IMR-90 (cell line): ENCODE results near the gene TMEM190. TPM values are rescaled to one million over a fixed set of nuclear protein-coding genes. Genes with fewer than 3 reads are reported as not detected.

Source experiments
- ATAC-seq: fragments of 200-7000 bp; cut with Tn5 transposase; 2 replicates; pipeline ENCODE4 v1.9.1; 2020; ENCODE audit warnings: low read depth, mild to moderate bottlenecking, moderate library complexity
- BruUV-seq: library from RNA; stranded (reverse); fragments of 400-500 nt; replicated peaks from 2 replicates; lab custom pipeline; 2021; lab: Mats Ljungman, UMichigan
- CTCF ChIA-PET: fragments of 300-600 bp; formaldehyde crosslinking; extraction: SDS; loops from one replicate; lab custom pipeline; 2021; ENCODE audit warnings: antibody characterized with exemption; lab: Yijun Ruan, JAX
- POLR2A ChIA-PET: fragments of 300-600 bp; sonication (Branson Sonifier 250); formaldehyde crosslinking; loops from one replicate; lab custom pipeline; 2022; ENCODE audit warnings: antibody characterized with exemption; ENCODE audit not compliant: unreplicated experiment; lab: Charles Lee
- DNase-seq: peaks from one replicate; pipeline ENCODE4 v3.0.0; 2013
- H2AFZ ChIP-seq: replicated peaks from 2 replicates; pipeline ENCODE3; 2013; ENCODE audit warnings: low read length, mild to moderate bottlenecking; ENCODE audit not compliant: poor library complexity
- H2AK5ac ChIP-seq: 2 replicates; pipeline ENCODE4 v1.6.1; 2013; ENCODE audit warnings: low read depth, low read length, inconsistent platforms
- H2AK9ac ChIP-seq: replicated peaks from 2 replicates; pipeline ENCODE3; 2013; ENCODE audit warnings: mild to moderate bottlenecking, low read depth, low read length, moderate library complexity; ENCODE audit not compliant: poor library complexity
- H2BK120ac ChIP-seq: 2 replicates; pipeline ENCODE4 v1.6.1; 2013; ENCODE audit warnings: low read depth, low read length, inconsistent platforms
- H2BK15ac ChIP-seq: 3 replicates; pipeline ENCODE4 v1.6.1; 2013; ENCODE audit warnings: low read depth, low read length, inconsistent platforms
- H2BK20ac ChIP-seq: 2 replicates; pipeline ENCODE4 v1.6.1; 2013; ENCODE audit warnings: low read depth, mild to moderate bottlenecking, inconsistent platforms, low read length, moderate library complexity
- H2BK5ac ChIP-seq: 2 replicates; pipeline ENCODE4 v1.6.1; 2013; ENCODE audit warnings: mild to moderate bottlenecking, low read depth, low read length, inconsistent platforms; ENCODE audit not compliant: poor library complexity, severe bottlenecking
- H3K14ac ChIP-seq: replicated peaks from 2 replicates; pipeline ENCODE4 v1.6.1; 2013; ENCODE audit warnings: low read depth, low read length, inconsistent platforms
- H3K18ac ChIP-seq: 2 replicates; pipeline ENCODE4 v1.6.1; 2013; ENCODE audit warnings: low read depth, low read length, control low read depth
- H3K23ac ChIP-seq: 2 replicates; pipeline ENCODE4 v1.6.1; 2013; ENCODE audit warnings: low read depth, low read length, inconsistent platforms
- H3K27ac ChIP-seq: 2 replicates; pipeline ENCODE4 v1.5.1; 2013; ENCODE audit warnings: mild to moderate bottlenecking, control low read depth, low read length; ENCODE audit not compliant: insufficient read depth
- H3K27me3 ChIP-seq: 2 replicates; pipeline ENCODE4 v1.6.1; 2013; ENCODE audit warnings: low read length; ENCODE audit not compliant: control insufficient read depth, insufficient read depth
- H3K36me3 ChIP-seq: 2 replicates; pipeline ENCODE4 v1.6.1; 2013; ENCODE audit warnings: low read length, mixed read lengths; ENCODE audit not compliant: control insufficient read depth, insufficient read depth
- H3K4ac ChIP-seq: 2 replicates; pipeline ENCODE4 v1.6.1; 2013; ENCODE audit warnings: low read depth, low read length, inconsistent platforms
- H3K4me1 ChIP-seq: 2 replicates; pipeline ENCODE4 v1.6.1; 2013; ENCODE audit warnings: low read length, mixed read lengths; ENCODE audit not compliant: control insufficient read depth, insufficient read depth
- H3K4me2 ChIP-seq: 2 replicates; pipeline ENCODE4 v1.6.1; 2013; ENCODE audit warnings: low read depth, mild to moderate bottlenecking, control low read depth, low read length, moderate library complexity
- H3K4me3 ChIP-seq: 2 replicates; pipeline ENCODE4 v1.5.1; 2013; ENCODE audit warnings: low read depth, mild to moderate bottlenecking, control low read depth, low read length, moderate library complexity; ENCODE audit not compliant: insufficient read depth
- H3K56ac ChIP-seq: 2 replicates; pipeline ENCODE4 v1.6.1; 2013; ENCODE audit warnings: low read length, inconsistent platforms; ENCODE audit not compliant: insufficient read depth; ENCODE audit errors: extremely low read depth
- H3K79me1 ChIP-seq, 2 experiments: 2 replicates each; pipeline ENCODE4 v1.6.1; 2013; ENCODE audit warnings: low read length in 2 of 2, inconsistent platforms in 1 of 2, low read depth in 1 of 2
- H3K9ac ChIP-seq: 2 replicates; pipeline ENCODE4 v1.6.1; 2013; ENCODE audit warnings: low read depth, low read length, control low read depth
- H3K9me1 ChIP-seq: 2 replicates; pipeline ENCODE4 v1.6.1; 2013; ENCODE audit warnings: low read length, inconsistent platforms; ENCODE audit not compliant: insufficient read depth
- H3K9me3 ChIP-seq: 2 replicates; pipeline ENCODE4 v1.6.1; 2013; ENCODE audit warnings: low read length; ENCODE audit not compliant: control insufficient read depth, insufficient read depth
- H4K20me1 ChIP-seq: 2 replicates; pipeline ENCODE4 v1.6.1; 2013; ENCODE audit warnings: low read length, inconsistent platforms; ENCODE audit not compliant: insufficient read depth
- H4K5ac ChIP-seq: 2 replicates; pipeline ENCODE4 v1.6.1; 2013; ENCODE audit warnings: mild to moderate bottlenecking, low read depth, low read length, control low read depth
- H4K8ac ChIP-seq, 2 experiments: 2 replicates each; pipeline ENCODE4 v1.6.1; 2013; ENCODE audit warnings: low read depth in 2 of 2, low read length in 2 of 2, control low read depth in 1 of 2, inconsistent platforms in 1 of 2
- H4K91ac ChIP-seq: 2 replicates; pipeline ENCODE4 v1.6.1; 2013; ENCODE audit warnings: low read depth, low read length, inconsistent platforms; ENCODE audit not compliant: insufficient read depth
- CEBPB ChIP-seq: IDR thresholded peaks from 2 replicates; pipeline ENCODE4 v1.6.1; 2012; ENCODE audit warnings: low read depth, low read length, improper control_type of control experiment
- CHD1 ChIP-seq: IDR thresholded peaks from 2 replicates; pipeline ENCODE4 v1.6.1; 2012; ENCODE audit warnings: low read depth, low read length, improper control_type of control experiment
- FOS ChIP-seq: fragments of 150-350 bp; IDR thresholded peaks from 2 replicates; pipeline ENCODE4 v1.6.1; 2016; ENCODE audit warnings: low read depth, low read length
- MAFK ChIP-seq: IDR thresholded peaks from 2 replicates; pipeline ENCODE4 v1.6.1; 2012; ENCODE audit warnings: low read depth, low read length, improper control_type of control experiment
- MAZ ChIP-seq: IDR thresholded peaks from 2 replicates; pipeline ENCODE4 v1.6.1; 2012; ENCODE audit warnings: low read depth, mild to moderate bottlenecking, low read length, improper control_type of control experiment, moderate library complexity, borderline replicate concordance
- MXI1 ChIP-seq: IDR thresholded peaks from 2 replicates; pipeline ENCODE4 v1.6.1; 2012; ENCODE audit warnings: low read depth, mild to moderate bottlenecking, low read length, moderate library complexity, borderline replicate concordance
- NFE2L2 ChIP-seq: fragments of 150-350 bp; IDR thresholded peaks from 2 replicates; pipeline ENCODE4 v1.6.1; 2016; ENCODE audit warnings: low read depth, mild to moderate bottlenecking, low read length
- POLR2A ChIP-seq: IDR thresholded peaks from 2 replicates; pipeline ENCODE4 v1.6.1; 2012; ENCODE audit warnings: mild to moderate bottlenecking, low read depth, low read length
- RAD21 ChIP-seq: IDR thresholded peaks from 2 replicates; pipeline ENCODE4 v1.6.1; 2012; ENCODE audit warnings: low read length, improper control_type of control experiment
- RCOR1 ChIP-seq: IDR thresholded peaks from 2 replicates; pipeline ENCODE4 v1.6.1; 2012; ENCODE audit warnings: mild to moderate bottlenecking, low read length, improper control_type of control experiment; ENCODE audit not compliant: insufficient replicate concordance
- RFX5 ChIP-seq: IDR thresholded peaks from 2 replicates; pipeline ENCODE4 v1.8.0; 2012; ENCODE audit warnings: low read depth, mild to moderate bottlenecking, low read length, moderate library complexity
- SMC3 ChIP-seq: fragments of 150-350 bp; IDR thresholded peaks from 2 replicates; pipeline ENCODE4 v1.6.1; 2016; ENCODE audit warnings: low read depth, mild to moderate bottlenecking, antibody characterized with exemption, low read length, moderate library complexity
- USF2 ChIP-seq: fragments of 150-350 bp; IDR thresholded peaks from 2 replicates; pipeline ENCODE4 v1.6.1; 2017; ENCODE audit warnings: mild to moderate bottlenecking, antibody characterized with exemption, low read length, low read depth
- WGBS, 2 experiments: methylation state at CpG; one replicate each; pipeline versions ENCODE4 v1.1.5 to v1.1.7; 2013; ENCODE audit warnings: missing lambda C conversion rate in 2 of 2; ENCODE audit not compliant: insufficient read length in 1 of 2; ENCODE audit errors: extremely low coverage in 2 of 2; 5-methylcytosine and 5-hydroxymethylcytosine counted together
- dilution Hi-C: fragments of 300-500 bp; cut with HindIII; formaldehyde crosslinking; loops from one replicate; pipeline ENCODE4 v1.14.3; 2018; ENCODE audit warnings: low sequenced_read_pairs; ENCODE audit not compliant: unreplicated experiment
- in situ Hi-C: fragments of 300-500 bp; cut with MboI; formaldehyde crosslinking; loops from 3 replicates; pipeline ENCODE4 v1.14.3; 2019; ENCODE audit warnings: low sequenced_read_pairs, inconsistent platforms, mixed read lengths
- intact Hi-C: fragments of 100-400 bp; cut with micrococcal nuclease; formaldehyde crosslinking; loops from 2 replicates; pipeline ENCODE4 v1.10.0; 2022
- polyA plus RNA-seq, 3 experiments: library from polyadenylated mRNA; depleted of rRNA; stranded (reverse); fragments of >200 nt; gene quantifications; 2 replicates each; pipeline ENCODE4 v1.2.3, GENCODE V29; 2012; ENCODE audit warnings: low replicate concordance in 1 of 3
- total RNA-seq: library from RNA; depleted of rRNA; stranded (reverse); fragments of >200 nt; gene quantifications from 2 replicates; pipeline ENCODE4 v1.2.3, GENCODE V29; 2012
- TF ChIP-seq, protein P1 (sequence below): fragments of 150-350 bp; IDR thresholded peaks from 2 replicates; pipeline ENCODE4 v1.6.1; 2016; ENCODE audit warnings: low read depth, mild to moderate bottlenecking, low read length, moderate library complexity, borderline replicate concordance
- TF ChIP-seq, protein P2 (sequence below): conservative IDR thresholded peaks from 2 replicates; pipeline ENCODE4 v1.5.1; 2012; ENCODE audit warnings: mild to moderate bottlenecking, low read depth, low read length, improper control_type of control experiment

TMEM190 gene
- total and polyA plus RNA-seq, 2 of the 4 experiments (the other 2 are of a cell fraction) = 1.6 TPM; not detected in 1

DNA sequence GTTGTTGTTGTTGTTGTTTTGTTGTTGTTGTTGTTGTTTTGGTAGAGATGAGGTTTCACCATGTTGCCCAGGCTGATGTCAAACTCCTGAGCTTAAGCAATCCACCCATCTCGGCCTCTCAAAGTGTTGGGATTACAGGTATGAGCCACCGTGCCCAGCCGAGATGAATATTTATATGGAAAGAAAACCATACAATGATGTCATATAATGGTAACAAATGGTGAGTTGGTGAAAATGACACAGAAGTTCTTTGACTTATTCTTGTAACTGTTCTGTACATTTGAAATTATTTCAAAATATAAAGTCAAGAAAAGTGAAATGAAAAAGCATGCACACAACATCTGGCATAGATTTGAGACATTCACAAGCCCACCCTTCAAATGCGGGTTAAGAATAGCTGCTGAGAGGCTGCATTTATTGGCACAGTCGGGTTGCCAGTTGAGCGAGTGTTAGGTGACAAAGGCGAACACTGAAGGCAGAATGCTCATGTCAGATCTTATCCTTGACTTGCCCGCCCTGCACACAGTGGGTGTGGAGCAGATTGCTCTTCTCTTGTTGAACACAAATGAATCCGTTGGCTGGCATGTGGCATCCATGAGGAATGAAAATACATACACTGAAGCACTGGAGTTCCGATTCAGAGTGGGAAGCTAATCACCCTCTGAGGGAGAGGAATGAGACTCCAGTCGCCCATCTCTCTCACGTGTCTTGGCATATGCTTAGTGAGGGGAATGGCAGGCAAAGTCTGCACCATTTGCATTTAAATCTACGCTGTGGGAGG, 46.8 kb downstream of the TMEM190 start:
- in situ Hi-C loops = no loop called here
- 63% methylated on average over 5 of the region's 13 CpGs; no CpG with 5 or more reads in 1 of the 2 experiments for WGBS, 2 experiments
- TF ChIP-seq MXI1 (no peak), CEBPB (no peak), POLR2A (no peak), CHD1 (no peak), SMC3 (no peak), USF2 (no peak), MAFK (no peak), RAD21 (no peak), NFE2L2 (no peak), MAZ (no peak), RFX5 (no peak), FOS (no peak), RCOR1 (no peak)
- TF ChIP-seq, protein P1, sequence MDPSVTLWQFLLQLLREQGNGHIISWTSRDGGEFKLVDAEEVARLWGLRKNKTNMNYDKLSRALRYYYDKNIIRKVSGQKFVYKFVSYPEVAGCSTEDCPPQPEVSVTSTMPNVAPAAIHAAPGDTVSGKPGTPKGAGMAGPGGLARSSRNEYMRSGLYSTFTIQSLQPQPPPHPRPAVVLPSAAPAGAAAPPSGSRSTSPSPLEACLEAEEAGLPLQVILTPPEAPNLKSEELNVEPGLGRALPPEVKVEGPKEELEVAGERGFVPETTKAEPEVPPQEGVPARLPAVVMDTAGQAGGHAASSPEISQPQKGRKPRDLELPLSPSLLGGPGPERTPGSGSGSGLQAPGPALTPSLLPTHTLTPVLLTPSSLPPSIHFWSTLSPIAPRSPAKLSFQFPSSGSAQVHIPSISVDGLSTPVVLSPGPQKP = no peak
- TF ChIP-seq, protein P2, sequence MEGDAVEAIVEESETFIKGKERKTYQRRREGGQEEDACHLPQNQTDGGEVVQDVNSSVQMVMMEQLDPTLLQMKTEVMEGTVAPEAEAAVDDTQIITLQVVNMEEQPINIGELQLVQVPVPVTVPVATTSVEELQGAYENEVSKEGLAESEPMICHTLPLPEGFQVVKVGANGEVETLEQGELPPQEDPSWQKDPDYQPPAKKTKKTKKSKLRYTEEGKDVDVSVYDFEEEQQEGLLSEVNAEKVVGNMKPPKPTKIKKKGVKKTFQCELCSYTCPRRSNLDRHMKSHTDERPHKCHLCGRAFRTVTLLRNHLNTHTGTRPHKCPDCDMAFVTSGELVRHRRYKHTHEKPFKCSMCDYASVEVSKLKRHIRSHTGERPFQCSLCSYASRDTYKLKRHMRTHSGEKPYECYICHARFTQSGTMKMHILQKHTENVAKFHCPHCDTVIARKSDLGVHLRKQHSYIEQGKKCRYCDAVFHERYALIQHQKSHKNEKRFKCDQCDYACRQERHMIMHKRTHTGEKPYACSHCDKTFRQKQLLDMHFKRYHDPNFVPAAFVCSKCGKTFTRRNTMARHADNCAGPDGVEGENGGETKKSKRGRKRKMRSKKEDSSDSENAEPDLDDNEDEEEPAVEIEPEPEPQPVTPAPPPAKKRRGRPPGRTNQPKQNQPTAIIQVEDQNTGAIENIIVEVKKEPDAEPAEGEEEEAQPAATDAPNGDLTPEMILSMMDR = no peak

More for the DNA sequence above, 46.8 kb downstream of the TMEM190 start:
- no peak overlapping the region for H2BK20ac ChIP-seq
- no peak overlapping the region for H2BK15ac ChIP-seq
- no peak overlapping the region for H3K4ac ChIP-seq
- ChIA-PET CTCF (no interaction called here), POLR2A (no interaction called here)
- H3K79me1 ChIP-seq = no peaks in the 10 kb centered on the region
- H2AFZ ChIP-seq = no peak overlapping the region
- no peak overlapping the region for H3K9ac ChIP-seq
- H3K27me3 ChIP-seq = peaks cover 17% of the 10 kb centered on the region
- 0 out of 2 replicates have a peak, but pooled peaks cover 4% of the 10 kb centered on the region for H3K9me1 ChIP-seq
- H3K14ac ChIP-seq = no peak overlapping the region
- no peak overlapping the region for H3K56ac ChIP-seq
- no TSS peak for BruUV-seq
- no peak overlapping the region for H3K23ac ChIP-seq
- no peak overlapping the region for H2AK9ac ChIP-seq
- H3K4me1 ChIP-seq = no peaks in the 10 kb centered on the region
- H4K5ac ChIP-seq = no peak overlapping the region
- intact Hi-C loops (no loop called here), dilution Hi-C loops (no loop called here)
- no peaks in the 10 kb centered on the region for H3K9me3 ChIP-seq
- H4K8ac ChIP-seq = no peak overlapping the region
- no peak overlapping the region for H4K91ac ChIP-seq
- H4K20me1 ChIP-seq = no peaks in the 10 kb centered on the region; the same call in 1 of the 2 replicates
- H2BK5ac ChIP-seq = no peak overlapping the region
- no peak overlapping the region for H2AK5ac ChIP-seq
- H3K27ac ChIP-seq = no peak overlapping the region
- DNase-seq = no peak
- H3K4me3 ChIP-seq = no peak overlapping the region
- no peak overlapping the region for H3K4me2 ChIP-seq
- no peaks in the 10 kb centered on the region for H3K36me3 ChIP-seq
- ATAC-seq = no peak
- no peak overlapping the region for H3K18ac ChIP-seq
- no peak overlapping the region for H2BK120ac ChIP-seq
